GM18520 (cell line): ENCODE measurements around the gene GAS2L2.
"Not testable (repeated sequence)": the region's sequence is repeated elsewhere in the genome, so short reads cannot be mapped to it uniquely, and the experiment has no call there.

ENCODE experiments used
- ATAC-seq: cut with Tn5 transposase; IDR thresholded peaks from one replicate; pipeline ENCODE4 v1.9.1; 2021; ENCODE audit not compliant: unreplicated experiment

The GAS2L2 gene

GRCh38 chr17:35773679-35774425, 20.8 kb upstream of the GAS2L2 start:
- ATAC-seq: no peak

GRCh38 chr17:35773129-35773528, 20.1 kb upstream of the GAS2L2 start:
- no peak for ATAC-seq

- no peak for ATAC-seq
Measured at GRCh38 chr17:35769895-35770486, 17.0 kb upstream of the GAS2L2 start.

- ATAC-seq: no peak
Measured at GRCh38 chr17:35768797-35769196, 15.8 kb upstream of the GAS2L2 start.

GRCh38 chr17:35766903-35767510, 14.0 kb upstream of the GAS2L2 start:
- ATAC-seq: no peak

- ATAC-seq: no peak
Measured at GRCh38 chr17:35766489-35766877, 13.4 kb upstream of the GAS2L2 start.

- no peak for ATAC-seq
Measured at GRCh38 chr17:35765756-35766488, 12.9 kb upstream of the GAS2L2 start.

- no peak for ATAC-seq
Measured at GRCh38 chr17:35765086-35765710, 12.2 kb upstream of the GAS2L2 start.

- ATAC-seq: peak; percentile 75
Measured at GRCh38 chr17:35764123-35764991, 11.3 kb upstream of the GAS2L2 start.

- ATAC-seq: no peak
Measured at GRCh38 chr17:35763767-35764122, 10.7 kb upstream of the GAS2L2 start.

GRCh38 chr17:35761601-35762000, 8.6 kb upstream of the GAS2L2 start:
- ATAC-seq: no peak

- no peak for ATAC-seq
Measured at GRCh38 chr17:35760587-35760986, 7.5 kb upstream of the GAS2L2 start, which contains the start of gene C17orf50. Gene C17orf50, plus strand, starts transcription at chr17:35760887. Its CDS starts 55 bp downstream, at chr17:35760942.

GRCh38 chr17:35757243-35757642, 4.2 kb upstream of the GAS2L2 start:
- ATAC-seq: no peak

GRCh38 chr17:35752471-35752870, 568 bp downstream of the GAS2L2 start:
- no peak for ATAC-seq

GRCh38 chr17:35751541-35751940, 1.5 kb downstream of the GAS2L2 start:
- ATAC-seq: not testable (repeated sequence)

- ATAC-seq: no peak
Measured at GRCh38 chr17:35750526-35751395, 2.3 kb downstream of the GAS2L2 start.

GRCh38 chr17:35749560-35750412, 3.3 kb downstream of the GAS2L2 start:
- no peak for ATAC-seq

- no peak for ATAC-seq
Measured at GRCh38 chr17:35748979-35749378, 4.1 kb downstream of the GAS2L2 start.
